Activated CD8-positive, alpha-beta memory T cell treated with anti-CD3 and anti-CD28 coated beads for 48 hours (primary cell): ENCODE measurements around the gene LACC1.

ENCODE experiments used
- DNase-seq, 3 experiments: peaks; one replicate each; pipeline ENCODE4 v3.0.0-alpha.2; 2020; ENCODE audit warnings: low read depth in 2 of 3, low spot score in 2 of 3

Gene LACC1

DNA sequence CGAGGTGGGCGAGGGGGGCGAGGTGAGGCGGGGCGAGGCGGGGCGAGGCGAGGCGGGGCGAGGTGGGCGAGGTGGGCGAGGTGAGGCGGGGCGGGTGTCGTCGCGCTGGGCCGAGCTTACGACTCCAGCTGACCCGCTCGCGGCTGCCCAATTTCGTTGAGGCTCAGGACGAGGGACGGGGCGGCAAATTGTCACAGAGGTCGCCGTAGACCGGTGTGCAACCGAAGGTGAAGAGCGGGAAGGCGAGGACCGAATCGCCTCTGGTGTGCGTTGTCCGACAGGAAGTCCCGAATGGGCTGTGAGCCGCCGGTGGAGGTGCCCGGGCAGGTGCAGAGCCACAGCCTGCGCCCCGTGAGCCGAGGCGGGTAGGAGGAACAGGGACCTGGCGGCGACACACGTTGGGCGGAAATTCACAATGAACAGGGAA, at the start of gene LACC1:
Gene LACC1 (plus strand): TSS at position 150 of the 427 bp plus-strand sequence. CDS start 1,082 bp downstream, outside the sequence.
- DNase-seq = no peak

DNA sequence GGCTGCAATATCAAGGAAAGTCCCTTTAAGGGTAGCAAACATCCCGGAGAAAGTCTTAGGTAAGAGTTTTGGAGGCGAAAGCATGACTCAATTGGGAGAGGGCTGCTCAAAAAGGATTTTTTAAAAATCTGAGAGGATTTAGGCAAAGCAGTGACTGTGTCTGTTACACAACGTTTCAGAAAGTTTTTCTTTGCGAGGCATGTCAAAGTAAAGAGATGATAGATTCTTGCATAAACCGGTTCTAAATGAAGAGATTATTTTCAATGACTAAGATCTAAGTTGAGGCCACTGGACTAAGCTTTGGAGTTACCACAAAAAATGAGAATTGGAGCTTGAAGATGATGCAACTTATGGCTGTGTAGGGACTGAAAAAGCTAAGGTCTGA, 49.2 kb upstream of the LACC1 start:
- DNase-seq = no peak

DNA sequence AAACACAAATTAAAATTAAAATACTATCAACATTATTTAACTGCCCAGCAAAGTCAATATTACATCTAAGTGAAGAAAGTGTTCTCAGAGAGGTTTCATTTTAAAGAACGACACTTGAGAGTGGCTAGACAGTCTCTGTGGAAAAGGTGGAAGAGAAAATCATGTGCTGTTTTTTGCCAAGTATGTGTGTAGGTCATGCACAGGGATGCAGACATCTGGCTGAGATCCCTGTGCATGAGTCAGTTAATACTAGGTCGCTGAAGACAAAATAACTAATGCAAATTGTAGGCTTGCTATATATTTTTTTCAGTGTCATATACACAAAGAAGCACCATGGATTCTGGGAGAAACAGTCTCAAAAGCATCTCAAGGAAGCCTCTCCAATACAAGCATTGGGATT, 48.6 kb upstream of the LACC1 start:
- DNase-seq = no peak

DNA sequence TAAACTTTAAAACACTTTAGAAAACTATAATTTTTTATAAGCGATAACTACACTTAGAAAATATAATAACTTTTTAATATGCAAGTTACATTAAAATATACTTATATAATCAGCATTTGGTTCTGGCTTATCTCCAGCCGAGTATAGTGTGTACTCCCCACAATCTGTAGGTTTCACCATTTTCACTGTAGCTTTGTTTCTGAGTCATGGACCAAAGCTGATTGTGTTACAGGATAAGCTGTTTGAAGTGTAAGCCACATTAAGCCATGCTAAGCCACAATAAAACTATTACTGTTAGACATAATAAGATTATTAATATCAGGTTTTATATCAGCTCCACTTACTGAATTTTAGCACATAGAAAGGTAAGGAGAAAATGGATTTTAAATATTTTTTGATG, 44.0 kb upstream of the LACC1 start:
- no peak for DNase-seq

DNA sequence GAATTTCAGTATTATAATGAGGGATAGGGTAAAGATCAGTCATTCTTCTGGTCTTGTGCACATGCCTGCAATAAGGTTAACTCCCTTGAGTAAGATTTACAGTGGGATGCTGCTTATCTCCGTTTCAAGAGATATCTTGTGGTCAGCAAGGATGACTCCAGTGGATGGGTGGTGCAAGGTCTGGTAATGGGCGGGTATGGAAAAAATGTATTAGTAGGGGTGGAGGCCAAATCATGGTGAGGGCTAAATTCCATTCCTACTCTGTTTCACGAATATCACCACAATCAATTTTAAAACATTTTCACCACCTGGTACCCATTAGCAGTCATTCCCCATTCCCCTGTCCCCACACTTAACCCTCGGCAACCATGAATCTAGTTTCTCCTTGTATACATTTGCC, 40.8 kb upstream of the LACC1 start:
- DNase-seq = no peak

DNA sequence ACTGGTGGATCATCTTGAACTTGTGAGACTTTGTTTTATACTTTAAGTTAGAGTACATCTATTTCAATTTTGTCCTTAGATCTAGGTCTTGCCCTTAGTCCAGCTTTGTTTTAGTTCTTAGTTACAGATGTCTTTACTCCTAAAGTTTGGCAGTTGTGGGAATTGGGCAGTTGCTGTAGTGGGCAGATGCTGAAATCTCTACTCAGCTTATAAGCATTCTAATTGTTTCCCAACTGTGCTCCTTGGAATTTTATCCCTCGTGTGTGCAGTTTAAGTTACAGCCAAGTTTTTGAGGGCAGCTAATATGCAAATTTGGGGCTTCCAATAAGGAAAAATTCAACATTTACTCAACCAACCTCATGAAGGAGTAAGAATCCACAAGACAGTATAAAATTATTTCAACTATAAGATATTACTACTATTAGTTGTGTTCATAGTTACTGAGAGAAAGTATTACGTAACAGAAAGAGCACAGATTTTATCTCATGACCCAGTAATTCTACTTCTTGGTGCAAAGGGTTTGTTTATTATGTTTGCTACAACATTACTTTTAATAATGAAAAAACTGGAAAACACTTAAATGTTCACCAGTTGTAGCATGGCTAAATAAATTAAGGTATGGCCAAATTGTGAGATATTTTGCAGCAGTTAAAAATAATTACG, 33.1 kb upstream of the LACC1 start:
- no peak for DNase-seq

DNA sequence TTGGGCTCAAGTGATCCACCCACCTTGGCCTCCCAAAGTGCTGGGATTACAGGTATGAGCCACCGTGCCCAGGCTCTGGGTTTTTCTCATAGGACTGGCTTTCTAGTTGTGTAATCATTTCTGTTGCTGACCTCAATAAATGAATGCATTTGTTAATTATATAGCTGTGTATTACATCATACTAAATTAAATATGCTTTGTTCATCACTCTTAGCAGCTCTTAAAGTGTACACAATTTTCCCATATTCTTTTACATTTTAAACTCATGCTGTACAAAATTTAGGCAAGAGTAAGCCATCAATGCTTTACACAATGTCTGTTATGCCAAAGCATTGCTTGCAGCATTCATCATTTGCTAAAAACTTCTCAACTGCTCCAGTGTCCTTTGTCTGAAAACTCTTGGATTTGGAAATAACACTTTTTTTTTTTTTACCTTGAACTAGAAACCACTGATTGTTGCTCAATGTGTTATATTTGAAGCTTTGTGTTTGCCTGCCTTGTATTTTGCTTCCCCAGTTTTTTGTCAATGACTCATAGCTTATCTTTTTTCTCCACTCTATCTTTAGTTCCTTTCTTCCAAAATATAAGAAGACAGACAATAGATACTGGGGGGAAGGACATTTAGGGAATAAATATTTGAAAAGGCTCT, 31.6 kb upstream of the LACC1 start:
- DNase-seq = no peak

DNA sequence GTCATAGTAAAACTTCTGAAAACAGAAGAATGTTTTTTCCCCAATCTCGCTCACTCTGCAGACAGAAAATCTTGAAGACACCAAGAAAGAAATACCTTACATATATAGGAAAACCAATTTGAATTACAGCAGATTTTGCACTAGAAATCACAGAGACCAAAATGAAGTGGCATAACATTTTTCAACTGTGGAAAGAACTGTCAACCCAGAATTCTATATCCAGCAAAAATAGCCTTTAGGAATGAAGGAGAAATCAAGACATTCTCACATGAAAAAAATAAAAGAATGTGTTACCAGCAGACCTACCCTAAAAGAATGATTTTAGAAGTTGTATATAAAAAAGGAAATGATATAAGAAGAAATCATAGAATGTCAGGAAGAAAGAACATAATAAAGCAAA, 28.8 kb upstream of the LACC1 start:
- DNase-seq = no peak

DNA sequence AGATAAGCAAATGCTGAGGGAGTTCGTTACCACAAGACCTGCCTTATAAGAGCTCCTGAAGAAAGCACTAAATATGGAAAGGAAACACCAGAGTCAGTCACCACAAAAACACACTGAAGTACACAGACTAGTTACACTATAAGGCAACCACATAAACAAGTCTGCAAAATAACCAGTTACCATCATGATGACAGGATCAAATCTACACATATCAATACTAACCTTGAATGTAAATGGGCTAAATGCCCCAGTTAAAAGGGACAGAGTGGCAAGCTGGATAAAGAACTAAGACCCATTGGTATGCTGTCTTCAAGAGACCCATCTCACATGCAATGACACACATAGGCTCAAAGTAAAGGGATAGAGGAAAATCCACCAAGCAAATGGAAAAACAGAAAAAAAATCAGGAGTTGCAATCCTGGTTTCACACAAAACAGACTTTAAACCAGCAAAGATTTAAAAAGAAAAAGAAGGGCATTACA, 26.7 kb upstream of the LACC1 start:
- DNase-seq = no peak

DNA sequence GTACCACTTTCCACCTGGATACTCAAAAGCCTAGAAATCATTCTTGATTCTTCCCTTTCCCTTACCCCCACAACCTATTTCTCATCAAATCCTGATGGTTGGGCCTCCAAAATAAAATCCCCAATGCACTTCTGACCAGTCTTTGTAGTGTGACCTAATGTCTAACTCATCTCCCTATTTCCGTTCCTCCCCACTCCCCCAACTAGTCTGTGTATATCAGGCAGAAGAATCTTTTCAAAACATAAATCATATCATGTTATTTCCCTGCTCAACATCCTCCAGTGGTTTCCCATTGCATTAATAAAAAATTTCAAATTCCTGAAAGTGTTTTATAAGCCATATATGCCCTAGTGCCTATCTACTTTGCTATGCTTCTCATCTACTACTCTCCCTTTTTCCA, 17.8 kb upstream of the LACC1 start:
- no peak for DNase-seq

DNA sequence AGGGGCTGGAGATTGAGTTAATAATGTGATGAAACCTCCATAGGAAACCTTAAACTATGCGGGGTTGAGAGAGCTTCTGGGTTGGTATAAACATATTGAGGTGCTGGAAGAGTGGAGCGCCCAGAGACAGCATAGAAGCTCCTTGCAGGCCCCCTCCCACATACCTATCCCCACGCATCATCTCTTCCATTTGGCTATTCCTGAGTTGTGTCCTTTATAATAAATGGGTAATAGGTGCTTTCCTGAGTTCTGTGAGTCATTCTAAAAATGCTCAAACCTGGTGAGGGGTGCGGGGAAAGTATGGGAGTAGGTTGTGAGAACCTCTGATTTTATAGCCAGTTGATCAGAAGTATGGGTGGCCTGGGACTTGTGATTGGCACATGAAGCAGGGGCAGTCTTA, 14.8 kb upstream of the LACC1 start:
- no peak for DNase-seq

DNA sequence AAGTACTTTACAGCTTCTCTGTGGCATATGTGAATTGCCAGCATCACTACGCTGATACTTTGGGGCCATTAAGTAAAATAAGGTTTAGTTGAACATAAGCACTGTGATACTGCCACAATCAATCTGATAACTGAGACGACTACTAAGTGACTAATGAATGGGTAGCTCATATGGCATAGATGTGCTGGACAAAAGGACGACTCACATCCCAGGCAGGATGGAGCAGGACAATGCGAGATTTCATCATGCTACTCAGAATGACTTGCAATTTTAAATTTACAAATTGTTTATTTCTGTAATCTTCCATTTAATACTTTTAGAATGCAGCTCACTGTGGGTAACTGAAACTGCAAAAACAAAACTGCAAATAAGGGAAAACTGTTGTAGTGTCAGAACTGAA, 13.8 kb upstream of the LACC1 start:
- no peak for DNase-seq

DNA sequence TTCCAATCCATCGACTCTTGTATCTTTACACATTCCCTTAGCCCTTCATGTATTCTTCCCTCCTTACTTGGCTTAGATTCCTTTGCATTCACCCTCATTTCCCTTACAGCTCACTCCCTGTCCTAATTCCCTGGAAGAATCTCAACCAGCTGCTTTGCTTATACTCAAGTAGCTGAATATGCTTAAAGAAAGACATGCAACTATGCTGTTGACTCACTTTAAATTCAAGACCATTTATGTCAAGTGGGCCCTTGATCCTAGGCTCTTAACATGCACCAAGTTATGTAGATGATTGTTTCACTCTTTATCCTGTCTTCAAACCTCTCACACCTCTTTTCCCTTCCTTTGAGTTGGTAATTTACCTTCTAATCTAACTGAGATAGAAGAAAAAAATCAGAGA, 7.5 kb upstream of the LACC1 start:
- no peak for DNase-seq

DNA sequence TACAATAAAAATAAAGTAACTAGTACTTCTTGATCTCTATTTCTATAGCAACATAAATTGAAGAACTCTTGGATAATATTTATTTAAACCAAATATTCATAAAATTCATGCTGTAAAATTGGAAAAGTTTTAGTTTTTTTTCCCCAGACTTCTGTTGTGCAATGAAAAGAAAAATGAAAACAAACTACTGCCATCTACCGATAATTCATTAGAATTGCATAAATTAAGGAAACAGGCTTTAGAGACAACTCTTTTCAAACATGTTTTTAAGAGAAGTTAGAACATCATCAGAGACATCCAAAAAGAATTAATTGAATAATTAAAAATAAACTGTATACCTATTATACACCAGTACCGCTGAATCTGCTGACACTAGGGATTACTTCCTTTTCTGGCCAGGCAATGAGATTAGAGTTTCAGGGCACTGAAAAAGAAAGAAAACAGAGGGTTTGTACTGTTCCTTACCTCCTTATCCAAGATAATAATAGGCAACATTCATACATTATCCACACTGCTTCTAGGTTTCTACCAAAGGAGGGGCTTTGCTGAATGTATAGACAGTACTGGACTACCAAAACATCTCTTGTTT, 5.1 kb upstream of the LACC1 start:
- DNase-seq = no peak

DNA sequence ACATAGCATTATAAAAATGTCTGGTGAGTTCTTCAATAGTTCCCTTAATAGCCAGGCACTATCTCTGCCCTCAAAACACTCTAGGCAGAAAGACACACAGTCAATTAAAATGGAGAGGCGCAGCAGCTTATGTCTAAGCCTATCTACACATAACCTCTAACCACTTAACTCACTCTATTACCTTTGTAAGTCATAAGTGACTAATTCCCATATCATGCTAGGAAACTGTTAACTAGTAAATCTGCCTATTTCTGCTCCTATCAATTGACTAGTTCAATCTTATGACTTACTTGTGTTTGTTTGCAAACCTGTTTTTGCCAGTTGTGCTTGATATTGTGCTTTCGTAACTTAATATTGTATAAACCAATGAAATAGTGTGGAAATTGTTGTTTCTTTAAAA, 3.3 kb upstream of the LACC1 start:
- no peak for DNase-seq

DNA sequence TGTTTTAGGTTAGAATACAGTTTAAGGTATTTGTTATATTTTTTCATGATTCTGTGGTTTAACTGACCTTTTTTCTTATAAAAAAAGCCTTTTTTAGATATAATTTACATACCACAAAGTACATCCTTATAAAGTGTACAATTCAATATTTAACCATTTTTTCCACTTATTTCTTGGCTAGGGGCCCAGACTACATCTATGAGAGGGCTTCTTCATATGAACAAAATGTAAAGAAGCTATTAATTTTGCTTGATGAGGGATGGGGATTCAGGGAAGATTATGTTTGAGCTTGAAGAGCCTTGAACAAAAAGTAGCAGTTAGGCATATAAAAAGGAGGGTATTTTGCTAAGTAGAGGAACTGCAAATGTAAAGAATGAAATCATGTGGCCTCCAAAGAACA, 2.4 kb upstream of the LACC1 start:
- DNase-seq = no peak

DNA sequence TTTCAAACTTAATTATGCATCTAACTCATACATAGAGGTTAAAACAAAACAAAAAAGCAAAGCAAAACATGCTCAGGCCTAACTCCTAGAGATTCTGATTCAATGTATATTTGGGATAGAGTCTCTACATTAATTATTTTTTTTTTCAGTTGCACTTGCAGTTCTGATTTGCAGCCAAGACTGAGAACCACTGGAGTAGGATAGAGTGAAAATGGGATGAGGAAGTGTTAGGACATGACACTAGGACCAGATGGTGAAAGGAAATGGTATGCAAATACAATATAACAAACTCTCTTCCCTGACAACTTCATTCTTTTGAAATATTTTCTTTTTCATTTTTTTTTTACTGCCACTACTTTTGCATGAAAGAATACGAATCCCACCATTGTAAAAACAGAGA, 1.9 kb upstream of the LACC1 start:
- no peak for DNase-seq

DNA sequence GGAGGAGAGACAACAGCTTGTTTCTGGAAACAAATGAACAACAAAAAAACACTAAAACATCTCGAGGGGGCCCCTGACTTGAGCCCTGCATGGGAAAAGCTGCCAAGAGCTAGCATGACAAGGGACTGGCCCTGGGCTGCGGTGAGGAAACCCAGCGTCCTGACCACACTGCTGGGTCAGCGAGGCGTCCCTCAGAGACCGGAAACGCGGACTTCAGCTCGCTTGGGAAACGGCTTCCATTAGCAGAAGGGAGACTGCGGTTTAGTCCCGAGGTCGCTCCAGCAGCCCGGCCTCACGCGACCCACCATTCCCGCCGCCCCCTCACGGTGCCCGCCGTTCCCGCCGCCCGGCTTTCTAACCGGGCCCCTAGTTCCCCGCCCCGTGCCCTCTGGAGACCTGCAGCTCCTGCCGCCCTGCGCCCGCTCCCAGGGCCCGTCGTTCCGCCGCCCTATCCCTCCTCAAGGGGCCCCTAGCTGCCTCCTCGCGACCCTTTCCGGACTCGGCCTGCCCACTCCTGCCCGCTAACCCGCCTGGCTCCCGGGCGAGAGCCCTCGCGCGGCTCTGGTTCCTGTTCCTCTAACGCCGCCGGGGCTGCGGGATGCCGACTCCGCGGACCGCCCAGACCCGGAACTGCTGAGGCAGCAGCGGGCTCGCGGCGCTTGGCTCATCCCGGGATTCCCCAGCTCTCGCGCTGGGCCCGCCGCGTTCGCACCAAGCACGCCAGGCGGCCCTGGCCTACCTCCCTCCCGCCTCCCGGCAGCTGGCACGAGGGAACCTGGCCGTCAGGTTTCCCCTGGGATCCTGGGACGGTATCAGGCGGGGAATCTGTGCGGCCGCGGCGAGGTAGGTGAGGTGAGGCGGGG, 581 bp upstream of the LACC1 start, which contains the start of gene CCDC122:
Gene CCDC122 (minus strand): TSS at position 849 of the 863 bp plus-strand sequence. CDS start 10,364 bp downstream, outside the sequence.
- DNase-seq = peak; percentile 59 to 62 (median 61)

DNA sequence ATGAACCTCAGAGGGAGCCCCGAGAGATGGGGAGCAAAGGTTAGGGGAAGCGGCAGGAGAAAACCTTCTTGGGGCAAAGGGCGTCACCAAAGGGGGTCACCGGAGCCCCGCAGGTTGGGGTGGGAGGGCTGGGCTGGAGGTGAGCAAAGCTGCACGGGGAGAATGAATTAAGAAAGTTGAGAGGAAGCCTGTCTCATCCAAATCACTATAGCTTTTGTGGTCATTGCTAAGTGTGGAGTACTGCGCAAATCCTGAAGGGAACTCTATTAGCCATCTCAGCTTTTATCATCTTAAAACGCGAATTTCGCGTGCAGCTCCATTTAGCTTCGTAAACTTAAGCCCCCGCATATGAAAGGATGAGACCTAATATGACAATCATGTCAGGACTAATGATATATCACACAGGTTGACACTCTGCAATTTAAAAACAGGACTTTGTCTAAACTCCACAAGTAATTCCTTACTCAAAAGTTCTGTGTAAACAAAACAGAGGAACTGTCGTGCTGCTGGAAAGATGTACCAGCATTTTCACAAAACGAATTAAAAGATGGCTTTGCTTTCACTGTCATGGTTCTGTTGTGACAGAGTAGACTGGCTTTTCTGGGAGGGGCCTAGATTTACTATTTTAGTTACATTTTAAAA, 631 bp downstream of the LACC1 start:
- DNase-seq = no peak

DNA sequence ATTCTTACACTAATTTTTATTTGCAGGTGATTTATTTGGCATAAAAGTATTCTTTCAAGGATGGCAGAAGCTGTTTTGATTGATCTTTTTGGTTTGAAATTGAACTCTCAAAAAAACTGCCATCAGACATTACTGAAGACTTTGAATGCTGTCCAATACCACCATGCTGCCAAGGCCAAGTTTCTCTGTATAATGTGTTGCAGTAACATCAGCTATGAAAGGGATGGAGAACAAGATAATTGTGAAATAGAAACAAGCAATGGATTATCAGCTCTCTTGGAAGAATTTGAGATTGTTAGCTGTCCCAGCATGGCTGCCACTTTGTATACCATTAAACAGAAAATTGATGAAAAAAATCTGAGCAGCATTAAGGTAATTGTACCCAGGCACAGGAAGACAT, 1.2 kb downstream of the LACC1 start:
- no peak for DNase-seq

DNA sequence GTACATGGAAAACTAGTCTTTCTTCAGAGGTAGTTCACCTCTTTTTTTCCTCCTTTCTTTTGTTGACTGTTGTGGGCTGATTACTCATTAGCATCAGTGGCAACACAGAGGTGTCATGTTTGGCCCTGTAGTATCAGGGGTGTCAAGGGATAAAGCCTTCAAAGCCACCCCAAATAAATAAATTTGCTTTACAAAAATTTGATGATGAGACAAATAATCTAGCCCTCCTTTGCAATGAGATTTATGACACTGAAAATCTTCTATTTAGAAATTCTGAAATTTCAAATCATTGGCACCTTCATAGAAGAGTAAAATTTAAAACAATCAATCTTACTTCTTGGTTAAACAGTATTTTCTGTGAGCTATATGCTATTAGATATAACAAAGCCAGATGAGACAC, 1.9 kb downstream of the LACC1 start:
- no peak for DNase-seq
